IPS DF 6.9 (cell line): ENCODE data around the gene PDE6B.

Experiments used
- DNase-seq: peaks from one replicate; pipeline ENCODE4 v3.0.0-alpha.2; 2013; ENCODE audit warnings: low read depth, low spot score
- H3K27ac ChIP-seq: one replicate; pipeline ENCODE4 v1.5.1; 2013; ENCODE audit warnings: low read length, control low read depth
- H3K27me3 ChIP-seq: 2 replicates; pipeline ENCODE4 v1.6.1; 2013; ENCODE audit warnings: mild to moderate bottlenecking, low read length; ENCODE audit not compliant: control insufficient read depth, insufficient read depth
- H3K36me3 ChIP-seq: 2 replicates; pipeline ENCODE4 v1.6.1; 2013; ENCODE audit warnings: low read length; ENCODE audit not compliant: control insufficient read depth, insufficient read depth
- H3K4me1 ChIP-seq: 2 replicates; pipeline ENCODE4 v1.6.1; 2013; ENCODE audit warnings: low read length; ENCODE audit not compliant: control insufficient read depth, insufficient read depth
- H3K4me3 ChIP-seq: 2 replicates; pipeline ENCODE4 v1.5.1; 2013; ENCODE audit warnings: mild to moderate bottlenecking, low read length
- H3K9me3 ChIP-seq: 2 replicates; pipeline ENCODE4 v1.6.1; 2013; ENCODE audit warnings: low read length, inconsistent platforms; ENCODE audit not compliant: control insufficient read depth, insufficient read depth
- WGBS: extraction: QIAGEN DNeasy Blood & Tissue Kit; methylation state at CpG from one replicate; pipeline ENCODE4 v1.1.7; 2013; ENCODE audit warnings: mixed read lengths, missing lambda C conversion rate; ENCODE audit not compliant: insufficient read length, insufficient coverage; 5-methylcytosine and 5-hydroxymethylcytosine counted together

Gene PDE6B

GRCh38 chr4:623914-624566, 1.3 kb upstream of the PDE6B start:
- DNase-seq: no peak
- H3K9me3 ChIP-seq: no peaks in the 10 kb centered on the region
- H3K4me1 ChIP-seq: peaks cover 11% of the 10 kb centered on the region
- H3K36me3 ChIP-seq: no peaks in the 10 kb centered on the region
- H3K4me3 ChIP-seq: no peak overlapping the region
- no peaks in the 10 kb centered on the region for H3K27me3 ChIP-seq
- WGBS: no CpG with 5 or more reads among the region's 29 CpGs
- H3K27ac ChIP-seq: no peak overlapping the region

DNA sequence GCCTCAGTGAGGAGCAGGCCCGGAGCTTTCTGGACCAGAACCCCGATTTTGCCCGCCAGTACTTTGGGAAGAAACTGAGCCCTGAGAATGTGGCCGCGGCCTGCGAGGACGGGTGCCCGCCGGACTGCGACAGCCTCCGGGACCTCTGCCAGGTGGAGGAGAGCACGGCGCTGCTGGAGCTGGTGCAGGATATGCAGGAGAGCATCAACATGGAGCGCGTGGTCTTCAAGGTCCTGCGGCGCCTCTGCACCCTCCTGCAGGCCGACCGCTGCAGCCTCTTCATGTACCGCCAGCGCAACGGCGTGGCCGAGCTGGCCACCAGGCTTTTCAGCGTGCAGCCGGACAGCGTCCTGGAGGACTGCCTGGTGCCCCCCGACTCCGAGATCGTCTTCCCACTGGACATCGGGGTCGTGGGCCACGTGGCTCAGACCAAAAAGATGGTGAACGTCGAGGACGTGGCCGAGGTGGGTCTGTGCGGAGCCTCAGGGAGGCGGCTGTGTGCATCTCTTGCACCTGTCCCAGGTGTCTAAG, 323 bp downstream of the PDE6B start:
- Histone ChIP-seq H3K27ac (no peak overlapping the region), H3K4me3 (no peak overlapping the region), H3K36me3 (no peaks in the 10 kb centered on the region), H3K9me3 (no peaks in the 10 kb centered on the region), H3K27me3 (no peaks in the 10 kb centered on the region), H3K4me1 (peaks cover 11% of the 10 kb centered on the region)
- DNase-seq: no peak
- no CpG with 5 or more reads among the region's 39 CpGs for WGBS

- WGBS: no CpG with 5 or more reads among the region's 20 CpGs
- Histone ChIP-seq H3K36me3 (no peaks in the 10 kb centered on the region), H3K4me3 (no peak overlapping the region)
These were observed 1.1 kb downstream of the PDE6B start for GRCh38 chr4:626201-627091.

GRCh38 chr4:627347-628125, 2.2 kb downstream of the PDE6B start:
- H3K4me1 ChIP-seq: peaks cover 11% of the 10 kb centered on the region
- no peak overlapping the region for H3K27ac ChIP-seq
- no peak for DNase-seq
- no peaks in the 10 kb centered on the region for H3K27me3 ChIP-seq
- H3K4me3 ChIP-seq: no peak overlapping the region
- WGBS: no CpG with 5 or more reads among the region's 15 CpGs
- no peaks in the 10 kb centered on the region for H3K9me3 ChIP-seq
- H3K36me3 ChIP-seq: no peaks in the 10 kb centered on the region

More at GRCh38 chr4:626201-627091, 1.1 kb downstream of the PDE6B start:
- no peak for DNase-seq
- peaks cover 11% of the 10 kb centered on the region for H3K4me1 ChIP-seq
- H3K27me3 ChIP-seq: no peaks in the 10 kb centered on the region
- no peak overlapping the region for H3K27ac ChIP-seq
- no peaks in the 10 kb centered on the region for H3K9me3 ChIP-seq

DNA sequence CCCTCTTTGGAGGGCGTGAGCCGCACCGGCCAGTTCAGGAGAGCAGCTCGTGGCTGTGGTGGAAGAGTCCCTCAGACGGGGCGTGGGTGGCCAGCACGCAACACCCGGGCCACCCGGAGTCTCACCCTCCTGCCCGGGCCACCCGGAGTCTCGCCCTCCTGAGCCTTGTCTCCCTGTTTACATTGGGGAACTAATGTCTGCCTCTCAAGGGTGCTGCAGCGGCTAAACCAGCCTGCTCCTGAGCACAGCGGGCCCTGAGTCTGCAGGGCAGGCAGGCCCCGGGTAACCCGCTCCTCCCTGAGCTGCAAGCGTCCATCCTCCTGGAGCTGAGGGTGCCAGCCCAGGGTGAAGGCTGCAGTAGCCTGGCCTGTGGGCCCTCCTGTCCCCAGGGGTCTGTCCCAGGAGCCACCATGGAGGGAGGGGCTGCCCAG, 3.0 kb downstream of the PDE6B start:
- no peak for DNase-seq
- WGBS: no CpG with 5 or more reads among the region's 17 CpGs
- Histone ChIP-seq H3K27me3 (no peaks in the 10 kb centered on the region), H3K36me3 (no peaks in the 10 kb centered on the region), H3K9me3 (no peaks in the 10 kb centered on the region), H3K27ac (no peak overlapping the region), H3K4me3 (no peak overlapping the region), H3K4me1 (peaks cover 11% of the 10 kb centered on the region)

DNA sequence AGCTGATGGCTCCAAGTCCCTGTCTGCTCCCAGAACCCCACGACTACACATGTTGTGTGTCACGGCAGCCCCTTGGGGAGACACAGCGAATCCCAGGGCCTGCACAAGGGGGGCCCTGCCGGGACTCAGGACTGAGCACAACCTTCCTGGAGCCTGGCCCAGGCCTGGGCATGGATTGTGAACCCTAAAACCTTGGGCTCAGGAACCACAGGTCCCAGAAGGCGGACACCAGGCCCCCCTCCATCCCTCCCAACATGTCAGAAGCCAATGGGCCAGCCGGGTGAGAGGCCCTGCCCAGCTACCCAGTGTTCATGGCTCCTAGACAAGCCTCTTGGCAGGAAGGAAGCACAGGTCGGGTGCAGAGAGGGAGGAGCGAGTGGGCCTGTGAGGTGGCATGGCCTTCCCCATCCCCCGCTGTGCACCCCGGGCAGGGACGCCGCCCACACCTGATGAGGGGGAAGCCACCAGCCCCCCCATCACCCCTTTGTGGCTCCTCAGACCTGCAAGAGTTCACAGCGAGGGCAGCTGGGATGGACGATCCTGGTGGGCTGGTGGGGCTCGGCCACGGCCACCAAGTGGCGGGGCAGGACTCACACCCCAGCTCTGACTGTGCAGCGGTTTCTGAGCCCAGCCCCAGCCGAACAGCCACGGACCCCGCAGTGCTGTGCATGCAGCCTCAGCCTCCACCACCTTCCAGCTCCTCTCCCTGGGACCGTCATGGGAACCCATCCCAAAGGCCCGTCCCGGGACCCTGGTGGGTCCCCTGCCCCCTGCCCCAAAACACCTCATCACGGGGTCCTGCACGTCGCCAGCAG, 3.7 kb downstream of the PDE6B start:
- WGBS: no CpG with 5 or more reads among the region's 27 CpGs
- Histone ChIP-seq H3K9me3 (no peaks in the 10 kb centered on the region), H3K4me3 (no peak overlapping the region), H3K36me3 (no peaks in the 10 kb centered on the region), H3K27ac (no peak overlapping the region), H3K27me3 (no peaks in the 10 kb centered on the region), H3K4me1 (peaks cover 11% of the 10 kb centered on the region)
- no peak for DNase-seq

DNA sequence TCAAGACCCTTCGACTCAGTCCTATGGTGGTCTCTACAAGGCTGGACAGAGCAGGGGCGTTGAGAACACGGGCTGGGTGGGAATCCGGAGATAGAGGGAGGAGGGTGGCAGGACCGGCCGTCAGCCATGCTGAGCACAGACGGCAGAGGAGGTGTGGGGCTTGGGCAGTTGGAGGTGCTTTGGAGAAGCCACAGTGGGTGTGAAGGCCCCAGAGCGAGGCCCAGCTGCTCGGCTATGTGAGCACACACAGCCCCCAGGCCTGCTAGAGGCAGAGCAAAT, 4.2 kb downstream of the PDE6B start:
- H3K27ac ChIP-seq: no peak overlapping the region
- H3K4me1 ChIP-seq: peaks cover 8% of the 10 kb centered on the region
- H3K9me3 ChIP-seq: no peaks in the 10 kb centered on the region
- DNase-seq: no peak
- no peak overlapping the region for H3K4me3 ChIP-seq
- H3K36me3 ChIP-seq: no peaks in the 10 kb centered on the region
- no peaks in the 10 kb centered on the region for H3K27me3 ChIP-seq
- no CpG with 5 or more reads among the region's 9 CpGs for WGBS

- Histone ChIP-seq H3K36me3 (no peaks in the 10 kb centered on the region), H3K9me3 (no peaks in the 10 kb centered on the region), H3K4me3 (no peak overlapping the region), H3K4me1 (peaks cover 6% of the 10 kb centered on the region), H3K27ac (no peak overlapping the region), H3K27me3 (no peaks in the 10 kb centered on the region)
- WGBS: no CpG with 5 or more reads among the region's 20 CpGs
- no peak for DNase-seq
These were observed 4.7 kb downstream of the PDE6B start for GRCh38 chr4:629915-630641.

GRCh38 chr4:630656-631055, 5.3 kb downstream of the PDE6B start:
- no peaks in the 10 kb centered on the region for H3K27me3 ChIP-seq
- no CpG with 5 or more reads among the region's 9 CpGs for WGBS
- no peaks in the 10 kb centered on the region for H3K36me3 ChIP-seq
- peaks cover 2% of the 10 kb centered on the region; the same call in 1 of the 2 replicates for H3K4me1 ChIP-seq
- no peaks in the 10 kb centered on the region for H3K9me3 ChIP-seq
- no peak overlapping the region for H3K4me3 ChIP-seq
- no peak overlapping the region for H3K27ac ChIP-seq
- no peak for DNase-seq
